Liver (tissue), 3 donors: Measurements from ENCODE around the gene MFRP.

Experiments
- CTCF ChIP-seq: fragments of 150-350 bp; IDR thresholded peaks from 2 replicates; pipeline ENCODE4 v1.5.1; 2017; ENCODE audit warnings: improper control_type of control experiment, low read depth, low read length; ENCODE audit not compliant: missing input control
- HNF4A ChIP-seq, 2 donors: conservative IDR thresholded peaks; 2 replicates each; pipeline ENCODE4 v1.6.1; 2016; ENCODE audit warnings: antibody characterized with exemption in 2 of 2, mild to moderate bottlenecking in 2 of 2
- JUND ChIP-seq, 2 donors: IDR thresholded peaks; 2 replicates each; pipeline ENCODE4 v1.6.1; 2016; ENCODE audit warnings: antibody characterized with exemption in 2 of 2
- SP1 ChIP-seq: IDR thresholded peaks from 2 replicates; pipeline ENCODE4 v1.6.1; 2018; ENCODE audit warnings: antibody characterized with exemption, mild to moderate bottlenecking
- TAF1 ChIP-seq: conservative IDR thresholded peaks from 2 replicates; pipeline ENCODE4 v1.6.1; 2016; ENCODE audit warnings: antibody characterized with exemption, mild to moderate bottlenecking
- YY1 ChIP-seq: IDR thresholded peaks from 2 replicates; pipeline ENCODE4 v1.6.1; 2016; ENCODE audit warnings: antibody characterized with exemption, mild to moderate bottlenecking
- donor health status: healthy.
- donor health status: healthy.

GRCh38 chr11:119310682-119311052 lies 35.8 kb downstream of the MFRP start:
- no peak for TF ChIP-seq CTCF
- no peak for TF ChIP-seq HNF4A (conservative IDR thresholded peaks at IDR 0.05)
- TF ChIP-seq JUND (IDR thresholded peaks at IDR 0.05): no peak
- TF ChIP-seq TAF1: no peak
- TF ChIP-seq SP1: no peak
- no peak for TF ChIP-seq YY1
